GM19239 (cell line): ENCODE measurements around the gene ADM5.

Source experiments
- DNase-seq: peaks from one replicate; pipeline ENCODE4 v3.0.0; 2011; ENCODE audit warnings: low spot score; ENCODE audit not compliant: insufficient read length
- FAIRE-seq: peaks from 2 replicates; lab custom pipeline; 2011; peaks lifted over from hg19 to GRCh38; lab: Jason Lieb, UNC

Gene ADM5

GRCh38 chr19:49657493-49658138 is 31.8 kb upstream of the ADM5 start:
- no peak for FAIRE-seq
- no peak for DNase-seq

DNA sequence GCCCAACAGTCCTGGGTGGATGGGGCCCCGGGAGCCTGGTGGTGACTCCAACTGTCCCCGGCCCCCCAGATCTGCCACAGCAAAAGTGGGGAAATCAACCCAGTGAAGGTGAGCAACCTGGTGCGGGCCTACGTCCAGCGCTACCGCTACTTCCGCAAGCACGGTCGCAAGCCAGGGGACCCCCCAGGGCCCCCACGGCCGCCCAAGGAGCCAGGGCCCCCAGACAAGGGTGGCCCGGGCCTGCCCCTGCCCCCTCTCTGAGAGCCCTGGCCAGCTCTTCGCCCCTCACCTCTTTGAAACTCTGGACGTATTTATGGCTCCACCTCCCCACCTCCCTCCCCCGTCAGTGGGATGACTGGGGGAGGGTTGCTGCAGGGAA is 31.3 kb upstream of the ADM5 start:
- no peak for DNase-seq
- no peak for FAIRE-seq

GRCh38 chr19:49658566-49659442 is 30.6 kb upstream of the ADM5 start:
- FAIRE-seq (no peak), DNase-seq (no peak)

DNA sequence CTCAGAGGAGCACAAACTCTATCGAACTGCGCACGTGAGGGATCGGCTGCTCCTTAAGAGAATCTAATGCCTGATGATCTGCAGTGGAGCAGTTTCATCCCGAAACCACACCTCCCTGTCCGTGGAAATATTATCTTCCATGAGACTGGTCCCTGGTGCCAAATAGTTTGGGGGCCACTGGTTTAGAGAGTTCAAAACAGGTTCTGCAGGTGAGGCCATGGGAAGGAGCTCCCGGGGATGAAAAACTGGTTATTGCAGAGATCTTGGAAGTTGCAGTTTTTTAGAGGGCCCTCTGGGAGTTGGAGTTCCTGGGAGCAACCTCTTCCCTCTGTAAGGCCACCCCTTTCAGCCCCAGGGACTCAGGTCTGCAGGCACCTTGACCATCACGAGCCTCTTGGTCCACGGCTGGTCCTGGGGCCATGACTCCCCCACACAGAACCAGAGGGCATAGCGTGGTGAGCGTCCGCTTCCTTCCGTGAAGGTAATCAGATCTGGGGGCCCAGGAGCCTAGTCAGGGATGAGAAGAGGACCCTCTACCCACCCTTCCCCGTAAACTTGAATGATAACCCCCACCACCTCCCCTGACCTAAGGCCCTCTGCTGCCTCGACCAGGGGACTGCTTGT is 28.9 kb upstream of the ADM5 start:
- no peak for FAIRE-seq

GRCh38 chr19:49662011-49662410 is 27.4 kb upstream of the ADM5 start:
- no peak for FAIRE-seq

More for the DNA sequence above, 28.9 kb upstream of the ADM5 start:
- DNase-seq = no peak

DNA sequence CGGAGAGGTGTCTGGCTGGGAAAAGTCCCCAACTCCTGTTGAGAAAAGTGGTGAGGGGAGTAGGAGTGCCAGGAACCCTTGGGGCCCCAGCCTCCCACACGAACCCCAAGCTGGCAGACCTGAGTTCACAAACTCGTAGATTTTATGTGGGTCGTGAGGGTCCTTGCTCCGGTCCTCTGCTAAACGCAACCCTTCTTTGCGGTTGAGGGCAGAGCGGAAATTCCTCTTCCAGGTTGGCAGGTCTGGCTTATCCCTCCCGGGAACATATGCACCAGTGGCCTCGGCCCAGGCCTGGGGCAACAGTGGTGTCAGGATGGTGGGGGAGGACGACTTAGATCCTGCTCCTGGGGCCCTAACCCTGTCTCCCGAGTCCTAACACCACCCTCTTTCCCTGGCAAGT is 26.2 kb upstream of the ADM5 start:
- DNase-seq (no peak), FAIRE-seq (no peak)

More at GRCh38 chr19:49662011-49662410, 27.4 kb upstream of the ADM5 start:
- no peak for DNase-seq

DNA sequence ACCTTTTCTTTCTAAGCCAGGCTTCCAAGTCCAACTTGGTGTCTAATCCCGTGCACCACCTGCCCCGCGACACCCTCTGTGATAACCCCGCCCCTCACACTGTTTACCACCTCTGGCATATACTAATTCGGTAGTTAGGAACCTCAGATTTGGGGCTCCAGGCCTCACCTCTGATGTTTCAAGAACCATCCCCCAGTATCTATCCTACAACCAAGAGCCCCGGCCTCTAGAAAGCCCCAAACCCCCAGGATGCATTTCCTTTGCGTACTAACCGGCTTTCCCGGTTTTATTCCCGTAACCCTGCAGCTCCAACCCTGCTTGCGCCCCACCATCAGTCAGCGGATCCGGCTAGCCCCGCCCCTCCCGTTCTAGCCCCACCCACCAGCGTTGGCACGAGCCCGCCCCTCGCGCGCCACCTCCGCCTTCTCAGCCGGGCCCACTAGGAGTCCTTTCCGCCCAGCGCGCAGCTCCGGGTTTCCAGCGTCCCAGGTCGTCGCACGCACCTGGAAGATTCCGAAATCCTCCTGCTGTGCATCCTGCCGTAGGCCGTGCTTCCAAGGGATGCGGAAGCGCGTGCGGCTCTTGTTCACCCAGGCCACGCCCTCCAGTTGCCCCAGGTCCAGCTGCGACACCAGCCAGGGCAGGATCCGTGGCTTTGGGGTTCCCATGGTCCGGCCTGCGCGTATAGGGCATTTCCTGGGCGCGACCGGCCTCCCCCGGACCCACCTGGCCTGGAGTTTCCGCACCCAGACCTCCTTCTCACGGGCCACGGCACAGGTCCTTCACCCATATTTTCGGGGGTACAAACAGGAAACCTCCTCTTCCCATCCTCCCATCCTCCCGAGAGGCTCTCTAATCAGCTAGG is 25.0 kb upstream of the ADM5 start:
- FAIRE-seq (peak; percentile 90), DNase-seq (peak; percentile 78)

GRCh38 chr19:49665036-49665350 is 24.4 kb upstream of the ADM5 start:
- DNase-seq (no peak), FAIRE-seq (no peak)

DNA sequence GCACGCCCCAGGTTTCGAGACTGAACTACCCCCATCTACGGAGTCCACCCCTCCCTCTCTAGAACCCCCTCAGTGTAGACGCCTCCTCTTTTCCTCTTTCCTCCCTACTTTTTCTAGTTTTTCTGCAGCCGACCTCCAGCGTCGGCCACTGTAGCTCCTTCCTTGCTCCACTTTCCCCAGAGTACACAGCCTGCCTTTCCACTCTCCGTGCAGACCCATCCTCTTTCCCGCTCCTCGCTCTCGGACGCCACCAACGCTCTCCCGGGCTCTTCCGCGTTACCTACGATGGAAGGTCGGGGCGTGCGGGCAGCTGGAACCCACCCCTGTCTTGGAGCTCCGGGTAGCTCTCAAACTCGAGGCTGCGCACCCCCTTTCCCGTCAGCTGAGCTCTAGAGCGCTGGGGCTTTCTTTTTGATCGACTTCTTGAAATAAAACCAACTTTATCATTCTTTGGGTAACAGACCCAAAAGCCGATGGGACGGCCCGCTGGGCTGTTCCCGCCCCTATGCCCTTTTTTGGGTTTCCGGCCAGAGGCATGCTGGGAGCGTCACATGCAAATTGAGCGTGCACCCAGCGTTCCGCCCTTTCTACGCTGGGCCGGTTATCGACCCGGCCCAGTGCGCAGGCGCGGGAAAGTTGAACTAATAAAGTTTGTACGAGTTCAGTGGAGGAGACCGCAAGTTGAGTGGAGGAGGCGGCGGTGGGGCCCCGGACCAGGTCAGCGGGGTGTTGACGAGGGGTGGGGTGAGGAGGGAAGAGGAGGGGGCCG is 23.9 kb upstream of the ADM5 start, which contains the start of the genes BCL2L12 and IRF3:
BCL2L12 (plus strand) TSS at position 583 of the 769 bp plus-strand sequence. CDS start 760 bp downstream, outside the sequence.
IRF3 (minus strand) TSS at position 507 of the 769 bp plus-strand sequence. CDS start 1,019 bp downstream, outside the sequence.
- peak; percentile 97 for FAIRE-seq
- peak; percentile 96 for DNase-seq

GRCh38 chr19:49666120-49666444 is 23.3 kb upstream of the ADM5 start:
- FAIRE-seq = no peak
- DNase-seq = no peak

GRCh38 chr19:49667473-49667872 is 21.9 kb upstream of the ADM5 start:
- DNase-seq (no peak), FAIRE-seq (no peak)

- DNase-seq (no peak), FAIRE-seq (no peak)
These were observed 19.9 kb upstream of the ADM5 start for GRCh38 chr19:49669516-49669915.

DNA sequence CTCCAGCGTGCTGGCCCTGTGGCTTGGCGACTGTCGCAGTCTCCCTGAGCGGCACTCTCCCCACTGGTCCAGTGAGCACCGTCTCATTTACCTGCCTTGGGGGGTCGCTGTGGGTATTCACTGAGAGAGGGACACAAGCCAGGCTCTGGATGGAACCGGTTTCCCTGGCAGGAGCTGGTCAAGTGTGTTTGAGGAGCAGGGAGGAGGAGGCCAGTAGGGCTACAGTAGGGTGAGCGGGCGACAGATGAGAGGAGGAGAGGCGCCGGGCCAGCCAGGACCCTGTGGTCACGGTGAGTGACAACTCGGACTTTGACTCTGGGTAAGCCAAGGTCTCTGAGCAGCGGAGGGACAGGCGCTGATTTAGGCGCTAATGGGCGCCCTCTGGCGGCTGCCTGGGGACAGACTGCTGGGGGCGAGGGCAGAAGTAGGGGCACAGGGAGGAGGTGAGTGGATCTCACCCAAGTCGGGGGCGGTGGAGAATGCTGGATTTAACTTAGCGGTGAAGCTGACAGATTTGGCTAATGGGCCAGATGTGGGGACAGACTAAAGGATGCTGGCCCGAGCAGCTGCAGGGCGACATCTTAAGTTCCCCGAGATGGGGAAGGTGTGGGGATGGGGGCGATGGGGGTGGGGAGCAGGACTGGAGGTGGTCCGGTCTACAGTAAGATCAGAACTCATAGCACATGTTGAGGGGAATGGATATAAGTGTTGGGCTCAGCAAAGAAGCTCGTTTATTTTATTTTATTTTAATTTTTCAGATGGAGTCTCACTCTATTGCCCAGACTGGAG is 17.1 kb upstream of the ADM5 start:
- peak; percentile 84 for FAIRE-seq

DNA sequence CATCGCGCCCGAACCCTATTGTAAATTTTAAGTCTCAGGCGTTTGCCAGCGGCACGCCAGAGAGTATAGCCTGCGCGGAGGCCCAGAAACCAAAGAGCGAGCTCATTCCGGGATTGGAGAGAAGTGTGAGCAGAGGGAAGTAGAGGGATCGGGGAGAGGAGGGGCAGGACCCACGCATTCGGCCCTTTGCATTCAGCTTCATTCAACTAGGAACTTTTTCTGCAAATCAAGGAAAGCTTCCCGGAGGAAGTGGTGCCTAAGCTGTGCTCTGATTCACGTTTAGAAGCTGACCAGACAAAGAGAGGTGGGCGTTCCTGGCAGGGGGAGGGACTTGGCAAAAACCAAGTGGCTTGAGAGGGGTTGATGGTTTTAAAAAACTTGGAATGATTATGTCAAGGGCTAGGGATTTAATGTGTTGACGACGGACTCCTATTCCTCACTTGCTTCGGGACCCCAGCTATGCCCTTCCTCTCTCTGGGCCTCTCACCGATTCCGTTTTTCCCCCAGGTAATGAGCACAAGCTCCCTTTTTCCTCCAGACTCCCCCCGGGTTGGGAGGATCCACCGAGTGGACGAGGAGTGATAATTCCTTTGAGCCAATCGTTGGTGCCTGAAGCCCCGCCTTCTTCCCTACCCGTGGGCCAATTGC is 13.1 kb upstream of the ADM5 start:
- FAIRE-seq (no peak), DNase-seq (peak; percentile 82)

More for the DNA sequence above, 17.1 kb upstream of the ADM5 start:
- DNase-seq = peak; percentile 89

DNA sequence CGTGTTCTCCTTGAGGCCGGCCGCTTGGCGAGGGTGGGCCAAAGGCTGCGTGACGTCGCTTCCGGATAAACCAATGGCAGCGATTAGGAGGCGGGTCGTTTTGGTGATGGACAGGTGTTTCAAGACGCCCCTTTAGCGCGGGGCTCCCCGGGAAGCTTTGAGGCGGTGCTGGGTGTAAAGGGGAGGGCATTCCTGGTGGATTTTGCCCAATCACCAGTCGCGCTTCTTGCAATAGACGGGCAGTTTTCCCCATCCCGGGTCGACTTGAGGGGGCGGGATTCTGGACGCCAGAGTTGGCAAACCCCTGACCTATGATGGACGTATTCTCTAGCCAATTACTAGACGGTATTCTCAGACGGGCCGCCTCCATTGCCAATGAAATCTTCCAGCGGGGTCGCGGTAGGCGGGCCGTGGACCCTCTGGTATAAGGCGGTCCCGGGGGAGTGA is 12.6 kb upstream of the ADM5 start:
- FAIRE-seq = peak; percentile 100

GRCh38 chr19:49677231-49677900 is 12.0 kb upstream of the ADM5 start, which contains the start of gene PRMT1:
TSS of gene PRMT1 (plus strand) at chr19:49677271. CDS start at chr19:49677281, 10 bp downstream.
- FAIRE-seq (no peak), DNase-seq (no peak)

More for the DNA sequence above, 12.6 kb upstream of the ADM5 start:
- peak; percentile 84 for DNase-seq

GRCh38 chr19:49677901-49678674 is 11.3 kb upstream of the ADM5 start:
- no peak for DNase-seq

More at GRCh38 chr19:49677901-49678674, 11.3 kb upstream of the ADM5 start:
- peak; percentile 86 for FAIRE-seq
